Esophagus squamous epithelium (tissue), 5 donors: ENCODE measurements around the gene THAP5. TPM values are rescaled to one million over a fixed set of nuclear protein-coding genes. Genes with fewer than 3 reads are reported as not detected.

Source experiments
- DNase-seq: peaks from one replicate; lab custom pipeline; 2025; lab: John Stamatoyannopoulos, UW
- H3K27ac ChIP-seq, 4 donors: fragments of 200-600 bp; sonication (generic); one replicate each; pipeline ENCODE4 v1.5.1; 2016 to 2019; ENCODE audit warnings: mild to moderate bottlenecking in 1 of 4
- H3K27me3 ChIP-seq, 4 donors: fragments of 200-600 bp; sonication (generic); 1 replicate in 3 of 4; 2 replicates in 1 of 4; pipeline versions ENCODE4 v1.5.1 to v1.6.0; 2017 to 2021; ENCODE audit warnings: antibody characterized with exemption in 1 of 4
- H3K36me3 ChIP-seq, 3 donors: fragments of 200-600 bp; sonication (generic); one replicate each; pipeline ENCODE4 v1.5.1; 2016 to 2019
- H3K4me1 ChIP-seq, 3 donors: fragments of 200-600 bp; sonication (generic); one replicate each; pipeline ENCODE4 v1.5.1; 2017 to 2019
- H3K4me3 ChIP-seq, 4 donors: fragments of 200-600 bp; sonication (generic); 1 replicate in 3 of 4; 2 replicates in 1 of 4; pipeline ENCODE4 v1.5.1; 2016 to 2019; ENCODE audit warnings: mild to moderate bottlenecking in 2 of 4, moderate library complexity in 1 of 4
- H3K9me3 ChIP-seq, 3 donors: fragments of 200-600 bp; sonication (generic); one replicate each; pipeline ENCODE4 v1.5.1; 2016 to 2019
- POLR2A ChIP-seq, 4 donors: fragments of 450-650 bp; IDR thresholded peaks; one replicate each; pipeline ENCODE4 v1.6.1; 2017; ENCODE audit warnings: antibody characterized with exemption in 4 of 4, mild to moderate bottlenecking in 4 of 4, moderate library complexity in 3 of 4
- WGBS, 2 donors: methylation state at CpG; one replicate each; pipeline ENCODE4 v1.1.5; 2018; 5-methylcytosine and 5-hydroxymethylcytosine counted together
- intact Hi-C: fragments of 100-400 bp; cut with DNase I; formaldehyde crosslinking; loops from one replicate; pipeline ENCODE4 v1.15.0; 2022
- total RNA-seq, 4 donors: library from RNA; depleted of rRNA; stranded (reverse); fragments of >200 nt; gene quantifications; one replicate each; pipeline ENCODE4 v1.1.0, GENCODE V29; 2016
- TF ChIP-seq, protein P1 (sequence below), 6 experiments: fragments of 450-650 bp in 4 of 6; fragments of 200-600 bp in 2 of 6; sonication (generic) in 2 of 6; IDR thresholded peaks; one replicate each; pipeline ENCODE4 v1.5.1; 2016 to 2019; ENCODE audit warnings: antibody characterized with exemption in 6 of 6, mild to moderate bottlenecking in 4 of 6, moderate library complexity in 4 of 6
- donor health status: DM: yes; HTN: yes; CAD: no.

Gene THAP5
- total RNA-seq, 4 donors from 2014 or later: 7.7 to 19.7 (median 15.9) TPM

GRCh38 chr7:108568801-108569380 lies 615 bp downstream of the THAP5 start:
- Histone ChIP-seq H3K36me3 (peaks cover 0 to 35% (median 0%) of the 10 kb centered on the region in 3 donors), H3K4me3 (peak overlapping the region; percentile 80 to 88 (median 80)), H3K9me3 (no peaks in the 10 kb centered on the region), H3K4me1 (peaks cover 0 to 38% (median 12%) of the 10 kb centered on the region in 3 donors), H3K27me3 (no peaks in the 10 kb centered on the region), H3K27ac (peak overlapping the region; percentile 95 to 99 (median 96))
- intact Hi-C loops: no loop called here
- TF ChIP-seq, protein P1, sequence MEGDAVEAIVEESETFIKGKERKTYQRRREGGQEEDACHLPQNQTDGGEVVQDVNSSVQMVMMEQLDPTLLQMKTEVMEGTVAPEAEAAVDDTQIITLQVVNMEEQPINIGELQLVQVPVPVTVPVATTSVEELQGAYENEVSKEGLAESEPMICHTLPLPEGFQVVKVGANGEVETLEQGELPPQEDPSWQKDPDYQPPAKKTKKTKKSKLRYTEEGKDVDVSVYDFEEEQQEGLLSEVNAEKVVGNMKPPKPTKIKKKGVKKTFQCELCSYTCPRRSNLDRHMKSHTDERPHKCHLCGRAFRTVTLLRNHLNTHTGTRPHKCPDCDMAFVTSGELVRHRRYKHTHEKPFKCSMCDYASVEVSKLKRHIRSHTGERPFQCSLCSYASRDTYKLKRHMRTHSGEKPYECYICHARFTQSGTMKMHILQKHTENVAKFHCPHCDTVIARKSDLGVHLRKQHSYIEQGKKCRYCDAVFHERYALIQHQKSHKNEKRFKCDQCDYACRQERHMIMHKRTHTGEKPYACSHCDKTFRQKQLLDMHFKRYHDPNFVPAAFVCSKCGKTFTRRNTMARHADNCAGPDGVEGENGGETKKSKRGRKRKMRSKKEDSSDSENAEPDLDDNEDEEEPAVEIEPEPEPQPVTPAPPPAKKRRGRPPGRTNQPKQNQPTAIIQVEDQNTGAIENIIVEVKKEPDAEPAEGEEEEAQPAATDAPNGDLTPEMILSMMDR (IDR thresholded peaks at IDR 0.05): no peak
- TF ChIP-seq POLR2A (IDR thresholded peaks at IDR 0.05): no peak
- WGBS, 2 donors: 20 to 36% methylated on average over 14 to 19 of the region's 24 CpGs
- DNase-seq: no peak

GRCh38 chr7:108565987-108566386 lies 3.5 kb downstream of the THAP5 start:
- H3K9me3 ChIP-seq: peaks cover 0 to 3% (median 0%) of the 10 kb centered on the region in 3 donors
- H3K27me3 ChIP-seq: no peaks in the 10 kb centered on the region
- TF ChIP-seq, protein P1 (IDR thresholded peaks at IDR 0.05): no peak
- no peak for TF ChIP-seq POLR2A (IDR thresholded peaks at IDR 0.05)
- no peak for DNase-seq
- peaks cover 0 to 32% (median 0%) of the 10 kb centered on the region in 3 donors for H3K36me3 ChIP-seq
- intact Hi-C loops: no loop called here
- H3K4me1 ChIP-seq: peaks cover 0 to 25% (median 7%) of the 10 kb centered on the region in 3 donors
- H3K4me3 ChIP-seq: no peak overlapping the region
- no peak overlapping the region for H3K27ac ChIP-seq

DNA sequence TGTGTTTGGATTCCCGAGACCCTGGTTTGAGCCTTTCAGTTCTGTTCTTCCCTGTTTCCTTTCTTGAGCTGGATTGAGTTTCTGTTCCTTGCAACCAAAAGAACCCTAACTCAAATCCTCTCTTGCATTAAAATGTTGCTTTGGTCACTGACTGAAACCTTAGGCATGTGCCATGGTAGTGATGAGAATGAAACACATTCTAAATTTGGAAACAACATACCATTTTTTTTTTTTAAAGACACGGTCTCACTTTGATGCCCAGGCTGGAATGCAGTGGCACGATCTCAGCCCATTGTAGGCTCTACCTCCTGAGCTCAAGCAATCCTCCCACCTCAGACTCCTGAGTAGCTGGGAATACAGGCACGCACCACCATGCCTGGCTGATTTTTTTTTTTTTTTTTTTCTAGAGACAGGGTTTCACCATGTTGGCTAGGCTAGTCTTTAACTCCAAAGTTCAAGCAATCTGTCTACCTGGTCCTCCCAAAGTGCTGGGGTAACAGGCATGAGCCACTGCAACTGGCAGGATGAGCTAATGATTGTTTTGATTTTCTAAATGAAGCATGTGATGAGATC lies 8.4 kb downstream of the THAP5 start:
- intact Hi-C loops: no loop called here
- no peak for DNase-seq
- H3K27ac ChIP-seq: no peak overlapping the region
- H3K4me3 ChIP-seq: no peak overlapping the region
- peaks cover 0 to 33% (median 0%) of the 10 kb centered on the region in 3 donors for H3K36me3 ChIP-seq
- TF ChIP-seq POLR2A (IDR thresholded peaks at IDR 0.05): no peak
- TF ChIP-seq, protein P1 (IDR thresholded peaks at IDR 0.05): no peak
- H3K4me1 ChIP-seq: no peaks in the 10 kb centered on the region
- H3K27me3 ChIP-seq: no peaks in the 10 kb centered on the region
- WGBS, 2 donors: 87 to 98% methylated on average over 4 of the region's 4 CpGs
- peaks cover 4 to 21% (median 14%) of the 10 kb centered on the region in 3 donors for H3K9me3 ChIP-seq

DNA sequence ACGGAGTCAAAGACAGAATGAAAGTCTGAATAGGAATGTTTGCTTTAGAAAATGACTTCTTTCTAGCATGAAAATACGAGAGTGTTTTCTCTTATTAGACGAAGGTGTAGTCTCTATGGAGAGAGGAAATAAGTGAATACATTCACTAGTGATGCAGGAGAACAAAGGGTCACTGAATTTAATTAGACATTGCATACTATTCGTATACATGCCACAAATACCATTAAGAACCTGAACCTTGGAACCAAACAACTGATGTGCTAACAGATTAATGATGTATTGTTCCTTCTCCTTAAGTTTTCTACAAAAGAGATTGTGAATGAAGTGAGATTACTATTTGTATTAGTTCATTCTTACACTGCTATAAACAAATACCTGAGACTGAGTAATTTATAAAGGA lies 10.3 kb downstream of the THAP5 start:
- no peak for DNase-seq
- Histone ChIP-seq H3K4me1 (no peaks in the 10 kb centered on the region), H3K9me3 (peaks cover 4 to 21% (median 14%) of the 10 kb centered on the region in 3 donors), H3K4me3 (no peak overlapping the region), H3K36me3 (peaks cover 0 to 14% (median 0%) of the 10 kb centered on the region in 3 donors), H3K27ac (no peak overlapping the region), H3K27me3 (no peaks in the 10 kb centered on the region)
- intact Hi-C loops: no loop called here
- no peak for TF ChIP-seq POLR2A (IDR thresholded peaks at IDR 0.05)
- TF ChIP-seq, protein P1 (IDR thresholded peaks at IDR 0.05): no peak
- WGBS, 2 donors: 66 to 72% methylated on average over 4 of the region's 4 CpGs

DNA sequence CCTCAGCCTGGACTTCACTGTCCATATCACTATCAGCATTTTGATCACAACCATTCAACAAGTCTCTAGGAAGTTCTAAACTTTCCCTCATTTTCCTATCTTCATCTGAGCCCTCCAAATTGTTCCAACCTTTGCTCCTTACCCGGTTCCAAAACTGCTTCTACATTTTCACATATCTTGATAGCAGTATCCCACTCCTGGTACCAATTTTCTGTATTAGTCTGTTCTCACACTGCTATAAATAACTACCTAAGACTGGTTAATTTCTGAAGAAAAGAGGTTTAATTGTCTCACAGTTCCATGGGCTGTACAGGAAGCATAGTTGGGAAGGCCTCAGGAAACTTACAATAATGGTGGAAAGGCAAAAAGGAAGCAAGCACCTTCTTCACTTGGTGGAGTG lies 11.9 kb downstream of the THAP5 start:
- no peak overlapping the region for H3K27ac ChIP-seq
- WGBS, 2 donors: 89 to 96% methylated on average over 1 of the region's 1 CpG
- no peak for TF ChIP-seq POLR2A (IDR thresholded peaks at IDR 0.05)
- TF ChIP-seq, protein P1 (IDR thresholded peaks at IDR 0.05): no peak
- peaks cover 0 to 10% (median 0%) of the 10 kb centered on the region in 3 donors for H3K36me3 ChIP-seq
- peaks cover 4 to 21% (median 14%) of the 10 kb centered on the region in 3 donors for H3K9me3 ChIP-seq
- intact Hi-C loops: no loop called here
- H3K4me1 ChIP-seq: no peaks in the 10 kb centered on the region
- no peaks in the 10 kb centered on the region for H3K27me3 ChIP-seq
- DNase-seq: no peak
- no peak overlapping the region for H3K4me3 ChIP-seq
